ENCODE measurements around the gene PRPF4.

PRPF4 gene

GRCh38 chr9:113257863-113258262, 17.6 kb upstream of the PRPF4 start:
- no peak overlapping the region for H3K4me3 ChIP-seq (ENCODE audit: insufficient read depth, low read length, poor library complexity, severe bottlenecking)
- H3K36me3 ChIP-seq (ENCODE audit: low read length) = no peaks in the 10 kb centered on the region; the same call in 1 of the 2 replicates
- no peaks in the 10 kb centered on the region for H3K27me3 ChIP-seq (ENCODE audit: low read length)
- no peak overlapping the region for H2AFZ ChIP-seq (ENCODE audit: low read depth, low read length, severe bottlenecking)
- H3K9ac ChIP-seq (ENCODE audit: low read length) = no peak overlapping the region
- no peaks in the 10 kb centered on the region for H3K9me3 ChIP-seq (ENCODE audit: insufficient read depth, low read length)
- H3K4me2 ChIP-seq (ENCODE audit: low read depth, low read length, poor library complexity, severe bottlenecking) = no peak overlapping the region
- H3F3A ChIP-seq (ENCODE audit: insufficient read depth) = no peaks in the 10 kb centered on the region
- H3K9me2 ChIP-seq (replicated peaks; ENCODE audit: insufficient read depth, low read length) = no peaks in the 10 kb centered on the region
- no peaks in the 10 kb centered on the region for H3K79me2 ChIP-seq (ENCODE audit: insufficient read depth, low read length)
- TF ChIP-seq CTCF (IDR thresholded peaks at IDR 0.05; ENCODE audit: insufficient read depth, low read length, poor library complexity, severe bottlenecking) (no peak), EZH2phosphoT487 (conservative IDR thresholded peaks at IDR 0.05; ENCODE audit: low read length) (no peak)
- no peak overlapping the region for H3K27ac ChIP-seq (ENCODE audit: low read depth, low read length)
- no peaks in the 10 kb centered on the region for H4K20me1 ChIP-seq (ENCODE audit: low read depth, low read length)

- no peak overlapping the region for H3K9ac ChIP-seq (ENCODE audit: low read length)
These were observed 17.2 kb upstream of the PRPF4 start for GRCh38 chr9:113258282-113258681.

GRCh38 chr9:113261917-113262671, 13.4 kb upstream of the PRPF4 start:
- no peak for TF ChIP-seq CTCF (IDR thresholded peaks at IDR 0.05; ENCODE audit: insufficient read depth, low read length, poor library complexity, severe bottlenecking)
- TF ChIP-seq EZH2phosphoT487 (conservative IDR thresholded peaks at IDR 0.05; ENCODE audit: low read length) = no peak
- Histone ChIP-seq H3K9me2 (replicated peaks; ENCODE audit: insufficient read depth, low read length) (no peaks in the 10 kb centered on the region), H2AFZ (ENCODE audit: low read depth, low read length, severe bottlenecking) (no peak overlapping the region), H3K27me3 (ENCODE audit: low read length) (no peaks in the 10 kb centered on the region), H3F3A (ENCODE audit: insufficient read depth) (no peaks in the 10 kb centered on the region), H3K9ac (ENCODE audit: low read length) (no peak overlapping the region), H3K9me3 (ENCODE audit: insufficient read depth, low read length) (no peaks in the 10 kb centered on the region), H3K27ac (ENCODE audit: low read depth, low read length) (no peak overlapping the region), H3K4me2 (ENCODE audit: low read depth, low read length, poor library complexity, severe bottlenecking) (no peak overlapping the region), H4K20me1 (ENCODE audit: low read depth, low read length) (no peaks in the 10 kb centered on the region), H3K36me3 (ENCODE audit: low read length) (peaks cover 4% of the 10 kb centered on the region; the same call in 1 of the 2 replicates), H3K79me2 (ENCODE audit: insufficient read depth, low read length) (no peaks in the 10 kb centered on the region), H3K4me3 (ENCODE audit: insufficient read depth, low read length, poor library complexity, severe bottlenecking) (no peak overlapping the region)

More at GRCh38 chr9:113258282-113258681, 17.2 kb upstream of the PRPF4 start:
- TF ChIP-seq EZH2phosphoT487 (conservative IDR thresholded peaks at IDR 0.05; ENCODE audit: low read length) = no peak
- no peak for TF ChIP-seq CTCF (IDR thresholded peaks at IDR 0.05; ENCODE audit: insufficient read depth, low read length, poor library complexity, severe bottlenecking)
- no peaks in the 10 kb centered on the region for H3K79me2 ChIP-seq (ENCODE audit: insufficient read depth, low read length)
- no peaks in the 10 kb centered on the region for H4K20me1 ChIP-seq (ENCODE audit: low read depth, low read length)
- no peak overlapping the region for H3K27ac ChIP-seq (ENCODE audit: low read depth, low read length)
- no peaks in the 10 kb centered on the region for H3K9me2 ChIP-seq (replicated peaks; ENCODE audit: insufficient read depth, low read length)
- H3K9me3 ChIP-seq (ENCODE audit: insufficient read depth, low read length) = no peaks in the 10 kb centered on the region
- no peak overlapping the region for H3K4me2 ChIP-seq (ENCODE audit: low read depth, low read length, poor library complexity, severe bottlenecking)
- H2AFZ ChIP-seq (ENCODE audit: low read depth, low read length, severe bottlenecking) = no peak overlapping the region
- no peaks in the 10 kb centered on the region; the same call in 1 of the 2 replicates for H3K36me3 ChIP-seq (ENCODE audit: low read length)
- H3K27me3 ChIP-seq (ENCODE audit: low read length) = no peaks in the 10 kb centered on the region
- no peak overlapping the region for H3K4me3 ChIP-seq (ENCODE audit: insufficient read depth, low read length, poor library complexity, severe bottlenecking)
- no peaks in the 10 kb centered on the region for H3F3A ChIP-seq (ENCODE audit: insufficient read depth)
